Panc1 (cell line): Measurements from ENCODE around the gene NAT10.

ENCODE experiments used
- POLR2AphosphoS5 ChIP-seq: IDR thresholded peaks from 2 replicates; pipeline ENCODE4 v1.6.1; 2012; ENCODE audit warnings: mild to moderate bottlenecking, low read depth, low read length, moderate library complexity
- SIN3A ChIP-seq: IDR thresholded peaks from 2 replicates; pipeline ENCODE4 v1.6.1; 2012; ENCODE audit warnings: low read depth, mild to moderate bottlenecking, low read length, moderate library complexity, borderline replicate concordance; ENCODE audit not compliant: insufficient read depth
- TCF7L2 ChIP-seq: IDR thresholded peaks from 2 replicates; pipeline ENCODE4 v1.6.1; 2011; ENCODE audit warnings: mild to moderate bottlenecking, low read depth, low read length, inconsistent platforms
- TF ChIP-seq, protein P1 (sequence below): fragments of 450-650 bp; IDR thresholded peaks from 2 replicates; pipeline ENCODE4 v1.5.1; 2017; ENCODE audit warnings: mild to moderate bottlenecking
- TF ChIP-seq, protein P2 (sequence below), 2 experiments: IDR thresholded peaks; 2 replicates each; pipeline ENCODE4 v1.6.1; 2011 to 2012; ENCODE audit warnings: low read depth in 2 of 2, control low read depth in 1 of 2, low read length in 1 of 2, mild to moderate bottlenecking in 1 of 2, moderate library complexity in 1 of 2; ENCODE audit not compliant: insufficient read depth in 1 of 2

DNA sequence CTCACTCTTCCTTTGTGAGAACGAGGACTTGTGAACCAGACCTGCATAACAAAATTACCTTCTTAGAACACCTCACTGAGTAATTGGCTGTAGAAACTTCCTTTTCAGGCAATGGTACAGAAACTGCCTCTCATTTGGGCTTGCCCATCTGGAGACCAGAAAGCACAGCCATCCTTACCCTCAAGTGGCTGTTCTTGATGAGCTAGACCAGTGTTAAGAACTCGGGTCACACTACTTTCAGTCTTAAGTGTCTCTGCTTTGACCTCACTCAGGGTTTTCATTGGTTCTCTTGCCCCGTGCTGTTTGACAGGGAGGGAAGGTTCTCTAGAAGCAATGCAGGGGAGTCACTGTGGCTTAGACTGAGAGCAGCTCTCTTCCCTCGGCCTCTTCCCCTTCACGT is 29.3 kb downstream of the NAT10 start:
- TF ChIP-seq, protein P1, sequence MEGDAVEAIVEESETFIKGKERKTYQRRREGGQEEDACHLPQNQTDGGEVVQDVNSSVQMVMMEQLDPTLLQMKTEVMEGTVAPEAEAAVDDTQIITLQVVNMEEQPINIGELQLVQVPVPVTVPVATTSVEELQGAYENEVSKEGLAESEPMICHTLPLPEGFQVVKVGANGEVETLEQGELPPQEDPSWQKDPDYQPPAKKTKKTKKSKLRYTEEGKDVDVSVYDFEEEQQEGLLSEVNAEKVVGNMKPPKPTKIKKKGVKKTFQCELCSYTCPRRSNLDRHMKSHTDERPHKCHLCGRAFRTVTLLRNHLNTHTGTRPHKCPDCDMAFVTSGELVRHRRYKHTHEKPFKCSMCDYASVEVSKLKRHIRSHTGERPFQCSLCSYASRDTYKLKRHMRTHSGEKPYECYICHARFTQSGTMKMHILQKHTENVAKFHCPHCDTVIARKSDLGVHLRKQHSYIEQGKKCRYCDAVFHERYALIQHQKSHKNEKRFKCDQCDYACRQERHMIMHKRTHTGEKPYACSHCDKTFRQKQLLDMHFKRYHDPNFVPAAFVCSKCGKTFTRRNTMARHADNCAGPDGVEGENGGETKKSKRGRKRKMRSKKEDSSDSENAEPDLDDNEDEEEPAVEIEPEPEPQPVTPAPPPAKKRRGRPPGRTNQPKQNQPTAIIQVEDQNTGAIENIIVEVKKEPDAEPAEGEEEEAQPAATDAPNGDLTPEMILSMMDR: no peak
- TF ChIP-seq TCF7L2 (no peak), POLR2AphosphoS5 (no peak), SIN3A (no peak)
- TF ChIP-seq, protein P2, sequence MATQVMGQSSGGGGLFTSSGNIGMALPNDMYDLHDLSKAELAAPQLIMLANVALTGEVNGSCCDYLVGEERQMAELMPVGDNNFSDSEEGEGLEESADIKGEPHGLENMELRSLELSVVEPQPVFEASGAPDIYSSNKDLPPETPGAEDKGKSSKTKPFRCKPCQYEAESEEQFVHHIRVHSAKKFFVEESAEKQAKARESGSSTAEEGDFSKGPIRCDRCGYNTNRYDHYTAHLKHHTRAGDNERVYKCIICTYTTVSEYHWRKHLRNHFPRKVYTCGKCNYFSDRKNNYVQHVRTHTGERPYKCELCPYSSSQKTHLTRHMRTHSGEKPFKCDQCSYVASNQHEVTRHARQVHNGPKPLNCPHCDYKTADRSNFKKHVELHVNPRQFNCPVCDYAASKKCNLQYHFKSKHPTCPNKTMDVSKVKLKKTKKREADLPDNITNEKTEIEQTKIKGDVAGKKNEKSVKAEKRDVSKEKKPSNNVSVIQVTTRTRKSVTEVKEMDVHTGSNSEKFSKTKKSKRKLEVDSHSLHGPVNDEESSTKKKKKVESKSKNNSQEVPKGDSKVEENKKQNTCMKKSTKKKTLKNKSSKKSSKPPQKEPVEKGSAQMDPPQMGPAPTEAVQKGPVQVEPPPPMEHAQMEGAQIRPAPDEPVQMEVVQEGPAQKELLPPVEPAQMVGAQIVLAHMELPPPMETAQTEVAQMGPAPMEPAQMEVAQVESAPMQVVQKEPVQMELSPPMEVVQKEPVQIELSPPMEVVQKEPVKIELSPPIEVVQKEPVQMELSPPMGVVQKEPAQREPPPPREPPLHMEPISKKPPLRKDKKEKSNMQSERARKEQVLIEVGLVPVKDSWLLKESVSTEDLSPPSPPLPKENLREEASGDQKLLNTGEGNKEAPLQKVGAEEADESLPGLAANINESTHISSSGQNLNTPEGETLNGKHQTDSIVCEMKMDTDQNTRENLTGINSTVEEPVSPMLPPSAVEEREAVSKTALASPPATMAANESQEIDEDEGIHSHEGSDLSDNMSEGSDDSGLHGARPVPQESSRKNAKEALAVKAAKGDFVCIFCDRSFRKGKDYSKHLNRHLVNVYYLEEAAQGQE (IDR thresholded peaks at IDR 0.05; ENCODE audit: insufficient read depth in 1 of 2, low read depth in 2 of 2, low read length in 1 of 2): no peak
